BLaER1 treated with 17β-estradiol and CSF1 and Interleukin-3, amounts not matched to agents 10 nM and 100 nM (cell line): ENCODE data around the gene CX3CR1.

Experiments used
- H3K27ac ChIP-seq, 11 experiments: shearing (Covaris generic); formaldehyde crosslinking; 2 replicates each; pipeline ENCODE4 v1.8.1; 2022
- H3K27me3 ChIP-seq, 11 experiments: shearing (Covaris generic); formaldehyde crosslinking; 2 replicates each; pipeline ENCODE4 v1.8.1; 2022
- H3K36me3 ChIP-seq, 11 experiments: shearing (Covaris generic); formaldehyde crosslinking; 2 replicates each; pipeline ENCODE4 v1.8.1; 2022
- H3K4me1 ChIP-seq, 10 experiments: shearing (Covaris generic); formaldehyde crosslinking; 2 replicates each; pipeline ENCODE4 v1.8.1; 2022
- H3K4me2 ChIP-seq, 11 experiments: shearing (Covaris generic); formaldehyde crosslinking; 2 replicates each; pipeline ENCODE4 v1.8.1; 2022
- H3K4me3 ChIP-seq, 10 experiments: shearing (Covaris generic); formaldehyde crosslinking; 2 replicates each; pipeline ENCODE4 v1.8.1; 2022
- H3K9ac ChIP-seq, 11 experiments: shearing (Covaris generic); formaldehyde crosslinking; 2 replicates each; pipeline ENCODE4 v1.8.1; 2022
- H3K9me3 ChIP-seq, 11 experiments: shearing (Covaris generic); formaldehyde crosslinking; replicated peaks in 1 of 11; 2 replicates each; pipeline ENCODE4 v1.8.1; 2022
- H4K20me1 ChIP-seq, 11 experiments: shearing (Covaris generic); formaldehyde crosslinking; 2 replicates each; pipeline ENCODE4 v1.8.1; 2022
- Cebpa-rat ChIP-seq, 11 experiments: shearing (Covaris generic); IDR thresholded peaks; 2 replicates each; pipeline ENCODE4 v1.8.1; 2022

The CX3CR1 gene

GRCh38 chr3:39294446-39295183 lies 14.8 kb upstream of the CX3CR1 start:
- Histone ChIP-seq H3K4me1 (peaks cover 0 to 16% (median 8%) of the 10 kb centered on the region in 10 experiments; a peak in 13 of 20 replicates), H4K20me1 (no peaks in the 10 kb centered on the region; a peak in 1 of 22 replicates), H3K36me3 (no peaks in the 10 kb centered on the region), H3K4me3 (no peak overlapping the region), H3K4me2 (no peak overlapping the region; a peak in 1 of 22 replicates), H3K9ac (no peak overlapping the region), H3K27me3 (no peaks in the 10 kb centered on the region), H3K9me3 (peaks cover 19 to 29% (median 23%) of the 10 kb centered on the region in 11 experiments), H3K27ac (no peak overlapping the region)
- no peak for TF ChIP-seq Cebpa-rat (IDR thresholded peaks at IDR 0.05)

GRCh38 chr3:39292961-39293360 lies 13.1 kb upstream of the CX3CR1 start:
- no peak overlapping the region for H3K4me2 ChIP-seq
- no peaks in the 10 kb centered on the region for H3K27me3 ChIP-seq
- peaks cover 9 to 28% (median 21%) of the 10 kb centered on the region in 10 experiments; a peak in 18 of 20 replicates for H3K4me1 ChIP-seq
- H3K27ac ChIP-seq, result no peak overlapping the region
- H3K36me3 ChIP-seq, result no peaks in the 10 kb centered on the region
- H3K9ac ChIP-seq, result no peak overlapping the region
- H4K20me1 ChIP-seq, result no peaks in the 10 kb centered on the region; a peak in 1 of 22 replicates
- TF ChIP-seq Cebpa-rat (IDR thresholded peaks at IDR 0.05), result no peak
- no peak overlapping the region for H3K4me3 ChIP-seq
- H3K9me3 ChIP-seq, result peaks cover 2 to 13% (median 7%) of the 10 kb centered on the region in 11 experiments

GRCh38 chr3:39291903-39292329 lies 12.1 kb upstream of the CX3CR1 start:
- Histone ChIP-seq H3K9me3 (0 out of 22 replicates have a peak, but pooled peaks cover 0 to 2% (median 0%) of the 10 kb centered on the region in 11 experiments), H3K27me3 (no peaks in the 10 kb centered on the region), H3K4me2 (no peak overlapping the region), H3K4me3 (no peak overlapping the region), H3K27ac (no peak overlapping the region), H3K4me1 (peaks cover 11 to 33% (median 24%) of the 10 kb centered on the region in 10 experiments; a peak in 18 of 20 replicates), H3K9ac (no peak overlapping the region), H3K36me3 (no peaks in the 10 kb centered on the region), H4K20me1 (no peaks in the 10 kb centered on the region; a peak in 1 of 22 replicates)
- no peak for TF ChIP-seq Cebpa-rat (IDR thresholded peaks at IDR 0.05)

- Histone ChIP-seq H3K9ac (peak overlapping the region in 6 of 11 experiments; percentile 4 to 34 (median 16); a peak in 2 of 22 replicates), H3K27ac (peak overlapping the region in 3 of 11 experiments; percentile 4 to 36 (median 17); a peak in 4 of 22 replicates), H3K4me3 (no peak overlapping the region), H3K27me3 (no peaks in the 10 kb centered on the region), H3K9me3 (no peaks in the 10 kb centered on the region), H3K36me3 (no peaks in the 10 kb centered on the region), H4K20me1 (no peaks in the 10 kb centered on the region; a peak in 1 of 22 replicates), H3K4me2 (peak overlapping the region in 4 of 11 experiments; percentile 20 to 31 (median 24); a peak in 7 of 22 replicates), H3K4me1 (peaks cover 15 to 43% (median 27%) of the 10 kb centered on the region in 10 experiments; a peak in 19 of 20 replicates)
- no peak for TF ChIP-seq Cebpa-rat (IDR thresholded peaks at IDR 0.05)
Measured at GRCh38 chr3:39290255-39290654, 10.4 kb upstream of the CX3CR1 start.

GRCh38 chr3:39289107-39289506 lies 9.3 kb upstream of the CX3CR1 start:
- no peaks in the 10 kb centered on the region for H3K9me3 ChIP-seq
- peaks cover 26 to 55% (median 34%) of the 10 kb centered on the region in 10 experiments for H3K4me1 ChIP-seq
- H4K20me1 ChIP-seq, result no peaks in the 10 kb centered on the region; a peak in 1 of 22 replicates
- H3K27ac ChIP-seq, result peak overlapping the region in 4 of 11 experiments; percentile 30 to 46 (median 40); a peak in 6 of 22 replicates
- H3K4me2 ChIP-seq, result peak overlapping the region in 9 of 11 experiments; percentile 24 to 75 (median 56); a peak in 17 of 22 replicates
- peak overlapping the region in 1 of 11 experiments; percentile 0; a peak in 2 of 22 replicates for H3K9ac ChIP-seq
- H3K27me3 ChIP-seq, result no peaks in the 10 kb centered on the region
- no peak for TF ChIP-seq Cebpa-rat (IDR thresholded peaks at IDR 0.05)
- H3K4me3 ChIP-seq, result no peak overlapping the region
- no peaks in the 10 kb centered on the region for H3K36me3 ChIP-seq

- Histone ChIP-seq H3K4me2 (peak overlapping the region; percentile 18 to 75 (median 46); a peak in 20 of 22 replicates), H4K20me1 (no peaks in the 10 kb centered on the region; a peak in 1 of 22 replicates), H3K9me3 (no peaks in the 10 kb centered on the region), H3K4me3 (no peak overlapping the region), H3K27me3 (no peaks in the 10 kb centered on the region), H3K27ac (peak overlapping the region in 5 of 11 experiments; percentile 30 to 54 (median 45); a peak in 9 of 22 replicates), H3K4me1 (peaks cover 28 to 58% (median 37%) of the 10 kb centered on the region in 10 experiments), H3K9ac (peak overlapping the region in 1 of 11 experiments; percentile 17; a peak in 2 of 22 replicates), H3K36me3 (no peaks in the 10 kb centered on the region)
- TF ChIP-seq Cebpa-rat (IDR thresholded peaks at IDR 0.05), result no peak
Measured at GRCh38 chr3:39288300-39288808, 8.5 kb upstream of the CX3CR1 start.

GRCh38 chr3:39287216-39288164 lies 7.7 kb upstream of the CX3CR1 start:
- no peaks in the 10 kb centered on the region for H3K9me3 ChIP-seq
- H3K27ac ChIP-seq, result no peak overlapping the region
- H3K9ac ChIP-seq, result 0 out of 22 replicates have a peak overlapping the region, but pooled peaks of 2 of the 11 experiments have one; percentile 17 to 25
- no peaks in the 10 kb centered on the region for H3K36me3 ChIP-seq
- no peaks in the 10 kb centered on the region; a peak in 1 of 22 replicates for H4K20me1 ChIP-seq
- no peaks in the 10 kb centered on the region for H3K27me3 ChIP-seq
- TF ChIP-seq Cebpa-rat (IDR thresholded peaks at IDR 0.05), result no peak
- no peak overlapping the region for H3K4me3 ChIP-seq
- H3K4me1 ChIP-seq, result peaks cover 28 to 64% (median 37%) of the 10 kb centered on the region in 10 experiments
- peak overlapping the region in 4 of 11 experiments; percentile 5 to 56 (median 10); a peak in 2 of 22 replicates for H3K4me2 ChIP-seq

- H3K9me3 ChIP-seq, result no peaks in the 10 kb centered on the region
- no peaks in the 10 kb centered on the region for H3K27me3 ChIP-seq
- no peaks in the 10 kb centered on the region for H3K36me3 ChIP-seq
- no peak overlapping the region for H3K4me2 ChIP-seq
- peak overlapping the region in 1 of 11 experiments; percentile 25; a peak in 1 of 22 replicates for H3K9ac ChIP-seq
- peaks cover 34 to 71% (median 43%) of the 10 kb centered on the region in 10 experiments for H3K4me1 ChIP-seq
- no peak for TF ChIP-seq Cebpa-rat (IDR thresholded peaks at IDR 0.05)
- no peaks in the 10 kb centered on the region for H4K20me1 ChIP-seq
- H3K4me3 ChIP-seq, result no peak overlapping the region
- H3K27ac ChIP-seq, result no peak overlapping the region
Measured at GRCh38 chr3:39286771-39287170, 6.9 kb upstream of the CX3CR1 start.
